Glutamatergic neuron (in vitro differentiated cells): ENCODE results near the gene EPHA2. TPM values are rescaled to one million over a fixed set of nuclear protein-coding genes. Genes with fewer than 3 reads are reported as not detected.
A peak's percentile ranks its signal among the peaks of the same experiment; 100 is the strongest.

Source experiments
- DNase-seq: peaks from one replicate; pipeline ENCODE4 v3.0.0; 2022
- H3K27ac Mint-ChIP-seq: one replicate; pipeline ENCODE4 v1.8.0; 2020; ENCODE audit warnings: mild to moderate bottlenecking, mixed read lengths, inconsistent platforms; ENCODE audit not compliant: unreplicated experiment
- H3K27me3 Mint-ChIP-seq: one replicate; pipeline ENCODE4 v1.8.0; 2020; ENCODE audit warnings: mild to moderate bottlenecking, moderate library complexity, mixed read lengths, inconsistent platforms; ENCODE audit not compliant: unreplicated experiment
- H3K36me3 Mint-ChIP-seq: one replicate; pipeline ENCODE4 v1.8.0; 2020; ENCODE audit warnings: mild to moderate bottlenecking, mixed read lengths, inconsistent platforms; ENCODE audit not compliant: unreplicated experiment
- H3K4me1 Mint-ChIP-seq: one replicate; pipeline ENCODE4 v1.8.0; 2020; ENCODE audit warnings: mild to moderate bottlenecking, low read depth, mixed read lengths, inconsistent platforms; ENCODE audit not compliant: unreplicated experiment
- H3K4me3 Mint-ChIP-seq: one replicate; pipeline ENCODE4 v1.8.0; 2020; ENCODE audit warnings: mild to moderate bottlenecking, mixed read lengths, inconsistent platforms; ENCODE audit not compliant: unreplicated experiment
- H3K9me3 Mint-ChIP-seq: one replicate; pipeline ENCODE4 v1.8.0; 2020; ENCODE audit warnings: mild to moderate bottlenecking, moderate library complexity, mixed read lengths, inconsistent platforms; ENCODE audit not compliant: unreplicated experiment
- total RNA-seq: library from RNA; stranded (reverse); fragmentation: NEBNext Ultra II Directional; extraction: Animal tissue kit (Norgen Biotek cat#: 25700); gene quantifications from one replicate; pipeline ENCODE4 v1.2.1, GENCODE V29; 2021; ENCODE audit not compliant: unreplicated experiment
- TF ChIP-seq, protein P1 (sequence below): fragments of 200-600 bp; sonication (generic); IDR thresholded peaks from one replicate; pipeline ENCODE4 v1.5.0; 2021; ENCODE audit not compliant: partially characterized antibody, unreplicated experiment

Gene EPHA2
- total RNA-seq, 1 donor from 2014 or later: 0.29 TPM

DNA sequence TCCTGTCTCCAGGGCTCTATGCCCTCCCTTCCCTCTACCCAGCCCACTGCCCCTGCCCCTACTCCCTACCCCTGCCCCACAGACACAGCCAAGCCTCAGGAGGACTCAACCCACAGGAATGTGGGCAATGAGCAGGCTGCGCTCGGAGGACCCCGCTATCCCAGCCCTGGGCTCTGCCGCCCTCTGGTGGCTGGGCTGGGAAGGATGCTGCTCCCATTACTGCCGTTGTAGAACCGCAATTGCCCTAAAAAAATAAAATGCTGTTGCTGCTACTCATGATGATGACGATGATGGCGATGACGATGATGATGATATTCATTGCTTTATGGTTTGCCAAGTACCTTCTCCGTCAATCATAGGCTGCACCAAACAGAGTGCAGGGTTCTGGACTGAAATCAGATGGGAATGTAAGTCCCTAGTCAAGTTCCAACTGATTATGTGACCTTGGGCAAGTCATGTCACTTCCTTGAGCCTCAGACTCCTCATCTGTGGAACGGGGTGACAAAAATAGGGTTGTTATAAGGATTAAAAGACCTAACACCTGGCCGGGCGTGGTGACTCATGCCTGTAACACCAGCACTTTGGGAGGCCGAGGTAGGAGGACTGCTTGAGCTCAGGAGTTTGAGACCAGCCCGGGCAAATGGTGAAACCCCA lies 32.0 kb upstream of the EPHA2 start:
- peak; percentile 85 for DNase-seq
- no peaks in the 10 kb centered on the region for H3K36me3 Mint-ChIP-seq
- no peaks in the 10 kb centered on the region for H3K4me1 Mint-ChIP-seq
- TF ChIP-seq, protein P1, sequence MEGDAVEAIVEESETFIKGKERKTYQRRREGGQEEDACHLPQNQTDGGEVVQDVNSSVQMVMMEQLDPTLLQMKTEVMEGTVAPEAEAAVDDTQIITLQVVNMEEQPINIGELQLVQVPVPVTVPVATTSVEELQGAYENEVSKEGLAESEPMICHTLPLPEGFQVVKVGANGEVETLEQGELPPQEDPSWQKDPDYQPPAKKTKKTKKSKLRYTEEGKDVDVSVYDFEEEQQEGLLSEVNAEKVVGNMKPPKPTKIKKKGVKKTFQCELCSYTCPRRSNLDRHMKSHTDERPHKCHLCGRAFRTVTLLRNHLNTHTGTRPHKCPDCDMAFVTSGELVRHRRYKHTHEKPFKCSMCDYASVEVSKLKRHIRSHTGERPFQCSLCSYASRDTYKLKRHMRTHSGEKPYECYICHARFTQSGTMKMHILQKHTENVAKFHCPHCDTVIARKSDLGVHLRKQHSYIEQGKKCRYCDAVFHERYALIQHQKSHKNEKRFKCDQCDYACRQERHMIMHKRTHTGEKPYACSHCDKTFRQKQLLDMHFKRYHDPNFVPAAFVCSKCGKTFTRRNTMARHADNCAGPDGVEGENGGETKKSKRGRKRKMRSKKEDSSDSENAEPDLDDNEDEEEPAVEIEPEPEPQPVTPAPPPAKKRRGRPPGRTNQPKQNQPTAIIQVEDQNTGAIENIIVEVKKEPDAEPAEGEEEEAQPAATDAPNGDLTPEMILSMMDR: peak; percentile 91
- H3K27ac Mint-ChIP-seq: no peak overlapping the region
- H3K9me3 Mint-ChIP-seq: peaks cover 1% of the 10 kb centered on the region
- H3K4me3 Mint-ChIP-seq: no peak overlapping the region
- peaks cover 3% of the 10 kb centered on the region for H3K27me3 Mint-ChIP-seq

GRCh38 chr1:16186655-16187235 lies 30.9 kb upstream of the EPHA2 start:
- Mint-ChIP-seq H3K9me3 (peaks cover 1% of the 10 kb centered on the region), H3K4me3 (no peak overlapping the region), H3K27me3 (peaks cover 3% of the 10 kb centered on the region), H3K36me3 (no peaks in the 10 kb centered on the region), H3K27ac (no peak overlapping the region), H3K4me1 (no peaks in the 10 kb centered on the region)
- TF ChIP-seq, protein P1: no peak
- no peak for DNase-seq

DNA sequence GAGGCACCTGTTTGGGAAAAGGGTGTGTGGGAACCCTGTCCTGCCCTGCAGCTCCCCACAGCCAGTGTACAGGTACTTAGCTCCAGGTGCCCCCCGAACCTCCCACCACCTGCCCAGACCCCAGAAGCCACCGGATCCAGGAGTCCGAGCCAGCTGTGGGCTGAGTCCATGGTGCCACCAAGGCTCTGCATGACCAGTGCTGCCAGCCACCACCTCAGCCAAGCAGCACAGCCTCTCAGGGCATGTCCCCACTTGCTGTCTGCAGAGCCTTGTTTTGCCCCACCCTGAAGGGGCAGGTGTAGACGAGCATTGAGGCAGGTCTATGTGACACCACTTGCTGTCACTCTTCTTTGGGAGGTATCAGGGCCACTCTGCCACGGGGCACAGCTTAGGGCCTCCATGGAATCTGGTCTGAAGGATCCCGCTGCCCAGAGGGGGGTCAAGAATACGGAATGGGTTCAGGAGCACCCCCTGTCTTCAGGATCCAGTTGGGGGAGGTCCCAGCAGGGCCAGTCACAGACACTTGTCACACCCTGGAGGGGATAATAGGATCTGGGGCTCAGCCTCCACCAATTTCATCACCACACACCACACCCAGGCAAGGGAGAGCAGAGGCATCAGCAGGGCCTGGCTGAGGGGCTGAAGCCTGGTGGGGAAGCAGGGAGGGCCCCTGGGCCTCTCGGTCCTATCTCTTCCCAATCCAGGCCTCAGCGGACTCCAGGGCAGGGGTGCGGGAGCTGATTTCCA lies 28.9 kb upstream of the EPHA2 start:
- H3K27ac Mint-ChIP-seq: no peak overlapping the region
- peaks cover 1% of the 10 kb centered on the region for H3K9me3 Mint-ChIP-seq
- H3K4me3 Mint-ChIP-seq: no peak overlapping the region
- no peaks in the 10 kb centered on the region for H3K4me1 Mint-ChIP-seq
- TF ChIP-seq, protein P1: no peak
- no peaks in the 10 kb centered on the region for H3K36me3 Mint-ChIP-seq
- peaks cover 3% of the 10 kb centered on the region for H3K27me3 Mint-ChIP-seq
- DNase-seq: no peak

GRCh38 chr1:16183765-16184556 lies 28.1 kb upstream of the EPHA2 start:
- TF ChIP-seq, protein P1: no peak
- Mint-ChIP-seq H3K9me3 (peaks cover 1% of the 10 kb centered on the region), H3K27ac (no peak overlapping the region), H3K4me3 (no peak overlapping the region), H3K27me3 (peaks cover 3% of the 10 kb centered on the region), H3K4me1 (no peaks in the 10 kb centered on the region), H3K36me3 (no peaks in the 10 kb centered on the region)
- no peak for DNase-seq
